Measurements from ENCODE around the gene MYPOP.

The MYPOP gene

GRCh38 chr19:45854167-45854778 lies 48.1 kb downstream of the MYPOP start:
- FAIRE-seq (no peak), DNase-seq (ENCODE audit: insufficient read length, low spot score) (no peak)
- TF ChIP-seq POLR2A (IDR thresholded peaks at IDR 0.05; ENCODE audit: low read depth, low read length), result no peak

GRCh38 chr19:45852983-45853382 lies 49.4 kb downstream of the MYPOP start:
- TF ChIP-seq POLR2A (IDR thresholded peaks at IDR 0.05; ENCODE audit: low read depth, low read length), result no peak
- FAIRE-seq, result no peak
- DNase-seq (ENCODE audit: insufficient read length, low spot score), result no peak

GRCh38 chr19:45852145-45852750 lies 50.2 kb downstream of the MYPOP start:
- FAIRE-seq (no peak), DNase-seq (ENCODE audit: insufficient read length, low spot score) (no peak)
- TF ChIP-seq POLR2A (IDR thresholded peaks at IDR 0.05; ENCODE audit: low read depth, low read length), result no peak

- TF ChIP-seq POLR2A (IDR thresholded peaks at IDR 0.05; ENCODE audit: low read depth, low read length), result no peak
- FAIRE-seq (no peak), DNase-seq (ENCODE audit: insufficient read length, low spot score) (no peak)
Measured at GRCh38 chr19:45848922-45849321, 53.5 kb downstream of the MYPOP start.

- no peak for TF ChIP-seq POLR2A (IDR thresholded peaks at IDR 0.05; ENCODE audit: low read depth, low read length)
- FAIRE-seq, result no peak
- no peak for DNase-seq (ENCODE audit: insufficient read length, low spot score)
Measured at GRCh38 chr19:45847663-45848062, 54.8 kb downstream of the MYPOP start.

- DNase-seq (ENCODE audit: insufficient read length, low spot score) (no peak), FAIRE-seq (no peak)
- no peak for TF ChIP-seq POLR2A (IDR thresholded peaks at IDR 0.05; ENCODE audit: low read depth, low read length)
Measured at GRCh38 chr19:45842198-45842597, 60.2 kb downstream of the MYPOP start.

Measured in H54 (cell line).